Thyroid gland (tissue), 4 donors: ENCODE data around the gene KMT5C. TPM values are rescaled to one million over a fixed set of nuclear protein-coding genes. Genes with fewer than 3 reads are reported as not detected.

Source experiments
- DNase-seq, 2 donors: peaks; one replicate each; pipeline ENCODE4 v3.0.0-alpha.2; 2019
- H3K27ac ChIP-seq, 3 donors: fragments of 200-600 bp; sonication (generic); 1 replicate in 2 of 3; 2 replicates in 1 of 3; pipeline ENCODE4 v1.5.1; 2016 to 2019; ENCODE audit warnings: mild to moderate bottlenecking in 1 of 3, moderate library complexity in 1 of 3
- H3K27me3 ChIP-seq: fragments of 200-600 bp; sonication (generic); one replicate; pipeline ENCODE4 v1.5.1; 2019
- H3K36me3 ChIP-seq, 2 donors: fragments of 200-600 bp; sonication (generic); one replicate each; pipeline ENCODE4 v1.5.1; 2016 to 2019
- H3K4me1 ChIP-seq, 2 donors: fragments of 200-600 bp; sonication (generic); one replicate each; pipeline ENCODE4 v1.5.1; 2017 to 2019
- H3K4me3 ChIP-seq, 3 donors: fragments of 200-600 bp; sonication (generic); replicated peaks in 1 of 3; 1 replicate in 2 of 3; 2 replicates in 1 of 3; pipeline ENCODE4 v1.5.1; 2016; ENCODE audit warnings: mild to moderate bottlenecking in 1 of 3
- H3K9me3 ChIP-seq: fragments of 200-600 bp; sonication (generic); one replicate; pipeline ENCODE4 v1.5.1; 2017
- CTCF ChIP-seq, 6 experiments: fragments of 200-600 bp in 3 of 6; fragments of 450-650 bp in 3 of 6; sonication (generic) in 3 of 6; IDR thresholded peaks; one replicate each; pipeline ENCODE4 v1.5.1; 2016 to 2019; ENCODE audit warnings: antibody characterized with exemption in 6 of 6, mild to moderate bottlenecking in 2 of 6, inconsistent platforms in 1 of 6, moderate library complexity in 1 of 6
- POLR2A ChIP-seq, 2 donors: fragments of 450-650 bp; IDR thresholded peaks; one replicate each; pipeline ENCODE4 v1.6.1; 2017; ENCODE audit warnings: antibody characterized with exemption in 2 of 2, mild to moderate bottlenecking in 2 of 2, moderate library complexity in 1 of 2
- WGBS, 2 donors: methylation state at CpG; one replicate each; pipeline ENCODE4 v1.1.5; 2017; 5-methylcytosine and 5-hydroxymethylcytosine counted together
- intact Hi-C: fragments of 100-400 bp; cut with DNase I; formaldehyde crosslinking; loops from one replicate; pipeline ENCODE4 v1.15.1; 2023
- total RNA-seq, 4 donors: library from RNA; depleted of rRNA; stranded (reverse); fragments of >200 nt; gene quantifications; one replicate each; pipeline ENCODE4 v1.2.3, GENCODE V29; 2016

KMT5C gene
- total RNA-seq, 4 donors from 2014 or later = 7.5 to 22.0 (median 15.4) TPM

- no peaks in the 10 kb centered on the region for H3K9me3 ChIP-seq
- H3K27me3 ChIP-seq = no peaks in the 10 kb centered on the region
- DNase-seq = no peak
- H3K36me3 ChIP-seq = no peaks in the 10 kb centered on the region
- 89 to 91% methylated on average over 13 of the region's 13 CpGs for WGBS, 2 donors
- H3K4me1 ChIP-seq = no peaks in the 10 kb centered on the region
- TF ChIP-seq CTCF (IDR thresholded peaks at IDR 0.05) (no peak), POLR2A (IDR thresholded peaks at IDR 0.05) (no peak)
- no peak overlapping the region for H3K27ac ChIP-seq
- H3K4me3 ChIP-seq = no peak overlapping the region
- intact Hi-C loops = no loop called here
Observed at GRCh38 chr19:55315956-55316525, 23.6 kb upstream of the KMT5C start.

GRCh38 chr19:55316646-55317045 lies 23.0 kb upstream of the KMT5C start:
- no peaks in the 10 kb centered on the region for H3K27me3 ChIP-seq
- no peaks in the 10 kb centered on the region for H3K4me1 ChIP-seq
- no peak for TF ChIP-seq POLR2A (IDR thresholded peaks at IDR 0.05)
- H3K4me3 ChIP-seq = no peak overlapping the region
- no peak overlapping the region for H3K27ac ChIP-seq
- H3K36me3 ChIP-seq = no peaks in the 10 kb centered on the region
- intact Hi-C loops = no loop called here
- WGBS, 2 donors = 78 to 84% methylated on average over 8 of the region's 8 CpGs
- DNase-seq = no peak
- no peaks in the 10 kb centered on the region for H3K9me3 ChIP-seq

- H3K4me3 ChIP-seq = no peak overlapping the region
- intact Hi-C loops = no loop called here
Observed at GRCh38 chr19:55319785-55320184, 19.9 kb upstream of the KMT5C start.

GRCh38 chr19:55320844-55321419 lies 18.7 kb upstream of the KMT5C start:
- H3K27ac ChIP-seq = no peak overlapping the region
- H3K4me1 ChIP-seq = no peaks in the 10 kb centered on the region
- WGBS, 2 donors = 82 to 92% methylated on average over 8 of the region's 8 CpGs
- no peaks in the 10 kb centered on the region for H3K27me3 ChIP-seq
- intact Hi-C loops = no loop called here
- H3K9me3 ChIP-seq = no peaks in the 10 kb centered on the region
- DNase-seq = no peak
- TF ChIP-seq POLR2A (IDR thresholded peaks at IDR 0.05) = no peak
- no peak for TF ChIP-seq CTCF (IDR thresholded peaks at IDR 0.05)
- H3K36me3 ChIP-seq = no peaks in the 10 kb centered on the region
- no peak overlapping the region for H3K4me3 ChIP-seq

More at GRCh38 chr19:55319785-55320184, 19.9 kb upstream of the KMT5C start:
- DNase-seq = peak; percentile 11 to 16
- H3K36me3 ChIP-seq = no peaks in the 10 kb centered on the region
- no peak for TF ChIP-seq POLR2A (IDR thresholded peaks at IDR 0.05)
- no peak for TF ChIP-seq CTCF (IDR thresholded peaks at IDR 0.05)
- H3K4me1 ChIP-seq = no peaks in the 10 kb centered on the region
- no peaks in the 10 kb centered on the region for H3K27me3 ChIP-seq
- H3K27ac ChIP-seq = no peak overlapping the region
- H3K9me3 ChIP-seq = no peaks in the 10 kb centered on the region
- WGBS, 2 donors = 14 to 21% methylated on average over 13 to 18 of the region's 21 CpGs

GRCh38 chr19:55321466-55322137 lies 18.1 kb upstream of the KMT5C start:
- no peak overlapping the region for H3K27ac ChIP-seq
- intact Hi-C loops = no loop called here
- TF ChIP-seq CTCF (IDR thresholded peaks at IDR 0.05) (no peak), POLR2A (IDR thresholded peaks at IDR 0.05) (no peak)

More at GRCh38 chr19:55321466-55322137, 18.1 kb upstream of the KMT5C start:
- no peak for DNase-seq
- Histone ChIP-seq H3K9me3 (no peaks in the 10 kb centered on the region), H3K27me3 (no peaks in the 10 kb centered on the region), H3K4me1 (no peaks in the 10 kb centered on the region), H3K36me3 (no peaks in the 10 kb centered on the region), H3K4me3 (no peak overlapping the region)
- 83 to 87% methylated on average over 8 to 9 of the region's 9 CpGs for WGBS, 2 donors
